HG02610 (cell line): ENCODE measurements around the gene NFYC.

ENCODE experiments used
- ATAC-seq: cut with Tn5 transposase; IDR thresholded peaks from one replicate; pipeline ENCODE4 v1.9.1; 2021; ENCODE audit warnings: mild to moderate bottlenecking, moderate library complexity; ENCODE audit not compliant: unreplicated experiment

NFYC gene

DNA sequence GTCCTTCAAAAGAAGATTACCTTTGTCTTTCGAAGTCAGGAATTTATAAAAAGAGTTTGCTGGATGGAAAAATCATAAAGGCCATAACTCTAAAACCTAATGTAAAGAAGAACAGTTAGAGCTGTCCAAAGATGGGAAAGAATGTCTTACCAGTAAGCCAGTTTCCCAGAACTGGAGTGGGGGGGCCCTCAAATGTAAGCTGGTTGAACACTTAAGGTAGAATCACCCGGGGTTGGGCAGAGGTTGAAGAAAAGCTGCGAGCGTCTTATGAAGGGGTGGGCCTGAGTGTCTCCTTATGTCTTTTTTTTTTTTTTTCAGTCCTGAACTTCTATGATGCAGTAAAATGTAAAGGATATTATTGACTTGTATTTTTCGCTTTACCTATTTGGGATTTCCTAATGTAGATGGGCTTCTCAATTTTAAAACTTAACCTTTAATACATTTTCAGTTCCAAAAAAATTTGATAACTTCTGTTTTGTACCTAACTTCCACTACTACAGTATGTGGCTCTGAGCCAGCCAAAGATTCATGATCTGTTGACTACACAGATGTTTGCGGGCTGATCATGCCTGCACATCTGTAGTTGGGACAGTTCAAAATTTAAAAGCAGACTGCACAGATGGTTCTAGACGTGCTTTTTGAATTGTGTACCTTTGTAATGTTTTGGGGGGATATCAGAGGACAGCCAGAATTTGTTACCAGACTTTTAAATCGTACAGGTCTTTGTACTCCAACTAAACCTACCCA, 43.6 kb downstream of the NFYC start:
- ATAC-seq: no peak

DNA sequence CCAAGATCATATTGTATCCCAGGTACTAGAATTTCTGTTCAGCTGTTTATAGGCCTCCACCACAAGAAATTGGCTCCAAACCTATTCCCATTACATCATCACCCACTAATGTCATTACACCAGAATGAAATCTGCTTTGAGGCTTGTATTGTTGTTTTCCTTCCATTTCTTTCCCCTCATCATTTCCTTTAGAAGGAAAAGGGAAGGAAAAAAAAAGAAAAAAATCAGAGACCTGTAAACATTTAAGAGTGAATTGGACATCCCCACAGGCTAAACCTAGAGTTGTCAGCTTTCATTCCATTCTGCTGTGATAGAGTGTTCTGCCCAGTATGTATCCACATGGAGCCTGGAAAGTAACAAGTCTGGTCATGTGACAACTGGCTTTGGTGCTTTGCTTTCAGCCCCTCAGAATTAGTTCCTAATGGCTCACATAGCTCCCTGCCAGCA, 44.6 kb downstream of the NFYC start:
- ATAC-seq: no peak

DNA sequence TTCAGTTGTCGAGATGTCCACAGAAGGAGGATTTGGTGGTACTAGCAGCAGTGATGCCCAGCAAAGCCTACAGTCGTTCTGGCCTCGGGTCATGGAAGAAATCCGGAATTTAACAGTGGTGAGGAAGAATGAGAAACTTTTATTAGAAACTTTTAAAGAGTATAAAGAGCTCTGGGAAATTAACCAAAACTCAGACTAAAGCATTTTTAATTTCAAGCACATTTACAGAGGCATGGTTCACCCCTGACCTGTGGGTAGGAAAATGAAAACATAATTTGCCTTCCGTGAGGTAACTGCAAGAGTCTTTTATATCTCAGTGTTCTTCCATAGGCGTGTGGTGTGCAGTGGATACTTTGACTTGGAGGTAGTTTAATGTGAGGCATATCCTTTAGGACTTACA, 47.3 kb downstream of the NFYC start:
- no peak for ATAC-seq

DNA sequence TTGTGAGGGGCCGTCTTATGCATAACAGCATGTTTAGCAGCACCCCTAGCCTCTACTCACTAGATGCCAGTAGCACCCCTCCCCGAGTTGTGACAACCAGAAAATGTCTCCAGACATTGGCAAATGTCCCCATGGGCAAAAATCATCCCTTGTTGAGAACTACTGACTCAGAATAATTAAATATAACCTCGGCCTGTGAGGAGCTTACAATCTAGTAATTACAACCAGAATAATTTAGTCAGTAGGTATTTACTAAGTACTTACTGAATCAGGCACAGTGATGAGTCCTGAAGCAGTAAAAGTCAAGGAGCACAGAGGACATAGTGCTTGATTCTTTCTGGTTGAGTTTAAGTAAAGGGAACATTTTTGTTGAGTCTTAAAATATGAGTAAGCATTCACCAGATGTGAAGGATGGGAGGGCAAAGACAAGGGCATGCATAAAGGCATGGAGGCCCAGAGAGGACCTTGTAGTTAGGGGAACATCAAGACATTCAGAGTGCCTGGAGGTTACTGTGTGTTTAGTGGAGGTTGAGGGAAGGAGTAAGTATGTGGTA, 48.0 kb downstream of the NFYC start:
- no peak for ATAC-seq

DNA sequence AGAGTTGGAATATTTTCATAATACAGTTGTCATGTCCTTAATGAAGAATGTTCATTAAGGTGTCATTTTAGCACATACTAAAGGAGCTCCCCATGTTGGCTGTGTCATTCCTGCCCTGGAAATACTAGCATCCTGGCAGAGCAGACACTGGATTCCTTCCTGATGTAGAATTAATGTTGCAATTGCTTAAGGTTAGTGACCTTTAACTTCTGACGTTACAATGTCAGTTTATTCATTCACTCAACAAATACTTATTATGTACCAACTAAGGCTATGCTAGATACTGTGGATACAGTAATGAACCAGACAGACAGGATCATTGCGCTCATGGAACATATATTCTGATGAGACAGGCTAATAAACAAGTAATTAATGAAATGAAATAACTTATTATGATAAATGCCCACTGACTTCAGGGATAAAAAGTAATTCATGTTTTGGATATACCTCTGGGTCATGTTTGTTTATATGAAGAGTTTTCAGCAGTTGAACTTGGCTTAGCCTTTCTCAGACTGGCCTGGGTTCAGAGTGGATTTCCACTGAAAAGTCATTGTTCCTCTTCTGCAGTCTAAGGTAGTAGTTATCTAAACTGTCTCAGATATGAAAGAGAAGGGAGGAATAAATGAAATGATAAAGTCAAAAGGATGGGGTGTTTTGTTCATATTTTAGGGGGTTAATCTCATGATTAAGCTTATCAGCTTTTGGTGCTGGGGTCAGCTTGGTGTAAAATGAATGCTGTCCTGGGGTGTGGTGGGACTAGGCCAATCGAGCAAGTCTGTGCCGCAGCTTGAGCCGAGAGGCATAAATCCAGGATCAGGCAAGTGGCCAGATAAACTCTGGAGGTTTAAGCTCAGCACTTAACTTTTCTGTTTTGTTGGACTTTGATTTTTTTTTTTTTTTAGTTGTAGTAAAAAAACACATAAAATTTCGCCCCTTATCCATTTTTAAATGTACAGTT, 48.8 kb downstream of the NFYC start:
- ATAC-seq: no peak

DNA sequence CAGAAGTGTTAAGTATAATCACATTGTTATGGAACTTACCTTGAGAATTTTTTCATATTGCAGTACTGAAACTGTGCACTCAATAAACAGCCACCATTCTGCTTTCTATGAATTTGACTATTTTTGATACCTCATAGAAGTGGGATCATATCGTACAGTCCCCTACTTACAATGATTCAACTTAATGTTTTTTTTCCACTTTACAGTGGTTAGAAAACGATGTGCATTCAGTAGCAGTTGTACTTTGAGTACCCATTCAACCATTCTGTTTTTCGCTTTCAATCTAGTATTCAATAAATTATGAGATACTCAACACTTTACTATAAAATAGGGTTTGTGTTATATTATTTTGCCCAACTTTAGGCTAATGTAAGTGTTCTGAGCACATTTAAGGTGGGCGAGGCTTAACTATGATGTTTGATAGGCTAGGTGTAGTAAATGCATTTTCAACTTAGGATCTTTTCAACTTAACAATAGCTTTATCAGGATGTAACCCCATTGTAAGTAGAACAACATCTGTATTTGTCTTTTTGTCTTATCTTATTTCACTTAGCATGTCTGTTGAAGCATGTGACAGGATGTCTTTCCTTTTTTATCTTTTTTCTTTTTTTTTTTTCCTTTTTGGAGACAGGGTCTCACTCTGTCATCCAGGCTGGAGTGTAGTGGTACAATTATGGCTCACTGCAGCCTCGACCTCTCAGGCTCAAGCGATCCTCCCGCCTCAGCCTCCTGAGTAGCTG, 49.7 kb downstream of the NFYC start:
- ATAC-seq: no peak

DNA sequence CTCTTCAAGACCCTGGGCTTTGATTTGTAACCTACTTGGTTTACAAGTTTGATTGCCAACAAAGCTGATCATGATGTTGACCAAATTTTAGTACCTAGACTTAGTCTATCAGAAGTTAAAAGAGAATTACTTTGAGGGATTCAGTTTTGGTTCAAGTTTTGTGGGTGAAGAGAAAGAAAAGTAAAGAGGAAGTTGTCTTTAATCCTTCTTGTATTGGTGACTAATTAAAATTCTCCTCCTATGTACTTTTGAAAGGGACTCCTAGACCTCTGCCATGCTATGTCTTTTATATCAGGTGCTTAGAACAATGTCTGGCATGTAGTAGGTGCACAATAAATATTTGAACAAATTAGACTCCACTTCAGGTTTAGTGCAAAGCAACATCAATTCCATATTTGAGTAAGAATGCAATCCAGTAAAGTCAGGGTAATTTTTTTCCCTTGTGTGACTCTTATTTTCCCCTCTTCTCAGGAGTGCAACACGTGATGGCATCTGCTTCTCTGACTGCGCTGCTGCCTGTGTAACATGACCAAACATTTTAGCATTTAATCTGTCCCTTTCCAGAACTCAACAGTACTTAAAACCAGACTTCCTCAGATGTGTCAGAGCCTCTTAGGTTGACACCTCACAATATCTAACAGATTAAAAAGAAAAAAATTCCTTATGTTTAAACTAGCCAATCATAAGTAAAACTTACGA, 51.0 kb downstream of the NFYC start:
- no peak for ATAC-seq

DNA sequence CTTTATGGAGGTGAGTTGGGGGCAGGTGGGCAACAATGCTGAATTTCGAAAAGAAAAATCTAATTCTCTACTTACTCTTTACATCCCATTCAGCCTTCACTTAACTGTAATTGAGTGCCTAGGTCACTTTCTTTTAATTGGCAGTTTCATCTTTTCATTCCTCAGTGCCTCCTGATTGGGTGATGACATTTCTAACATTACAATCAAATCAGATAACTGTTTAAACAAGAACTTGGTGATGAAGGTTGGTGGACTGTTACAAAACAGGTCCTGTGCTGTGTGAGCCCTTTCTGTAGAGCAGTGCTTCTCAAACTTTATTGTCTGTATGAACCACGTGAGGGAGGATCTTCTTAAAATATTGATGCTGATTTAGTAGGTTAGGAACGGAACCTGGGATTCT, 51.9 kb downstream of the NFYC start:
- no peak for ATAC-seq

DNA sequence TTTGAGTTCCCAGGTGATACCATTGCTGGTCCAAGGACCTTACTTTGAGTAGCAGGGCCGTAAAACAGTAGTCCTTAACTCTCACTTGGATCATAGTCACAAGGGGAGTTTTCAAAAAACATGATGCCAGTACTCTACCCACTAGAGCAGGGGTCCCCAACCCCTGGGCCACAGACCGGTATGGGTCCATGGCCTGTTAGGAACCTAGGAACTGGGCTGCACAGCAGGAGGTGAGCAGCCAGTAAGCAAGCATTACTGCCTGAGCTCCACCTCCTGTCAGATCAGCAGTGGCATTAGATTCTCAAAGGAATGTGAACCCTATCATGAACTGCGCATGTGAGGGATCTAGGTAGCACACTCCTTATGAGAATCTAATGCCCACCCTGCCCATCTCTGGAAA, 52.4 kb downstream of the NFYC start:
- ATAC-seq: no peak

DNA sequence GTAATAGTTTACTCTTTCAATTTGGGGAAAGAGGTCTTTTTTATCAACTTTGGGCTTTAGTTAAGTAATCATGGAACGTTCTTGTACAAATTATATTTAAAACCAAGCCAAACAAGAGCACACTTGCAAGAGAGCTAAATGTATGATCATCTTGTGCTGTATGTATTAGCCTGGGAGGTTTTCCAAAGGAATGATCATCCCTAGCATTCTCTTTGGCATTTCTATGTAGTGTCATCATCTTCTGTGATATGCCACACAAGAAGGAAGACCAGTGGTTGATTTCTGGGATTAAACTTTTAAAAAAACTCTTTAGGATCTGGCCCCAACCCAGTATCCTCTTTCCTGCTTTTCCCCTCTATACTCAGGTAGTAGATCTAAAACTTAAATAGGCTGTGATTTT, 53.7 kb downstream of the NFYC start:
- ATAC-seq: no peak

DNA sequence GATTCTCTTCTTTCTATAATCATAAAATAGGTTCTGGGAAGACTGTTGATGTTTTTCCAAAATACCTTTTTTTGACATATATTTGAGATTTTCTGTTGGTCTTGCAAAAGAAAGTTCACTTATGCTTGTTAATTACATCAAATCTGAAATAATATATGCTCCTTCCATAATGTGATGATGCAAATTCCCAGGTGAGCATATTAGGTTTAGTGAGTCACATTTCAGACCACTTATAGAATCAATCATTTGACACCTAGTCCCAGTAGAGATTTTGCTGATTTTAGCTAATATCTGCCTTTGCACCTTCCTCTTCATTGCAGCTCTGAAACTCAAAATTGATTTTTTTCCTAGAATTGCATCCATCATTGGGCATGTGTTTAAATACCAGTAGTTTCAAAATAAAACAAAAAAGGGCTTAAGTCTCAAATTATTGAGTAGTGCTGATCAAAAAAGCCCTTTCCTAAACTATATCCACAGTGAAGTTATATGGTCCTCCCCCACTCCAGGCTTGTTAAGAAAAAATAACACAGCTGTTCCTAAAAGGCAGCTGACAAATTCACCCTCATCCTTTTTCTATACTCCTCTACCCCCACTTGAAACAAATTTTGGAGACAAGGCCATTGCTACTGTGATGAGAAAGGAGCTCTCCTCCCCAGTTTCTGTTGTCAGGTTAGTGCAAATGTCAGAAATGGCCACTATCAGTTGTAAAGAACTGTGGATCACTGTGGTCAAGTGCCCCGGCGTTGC, 55.0 kb downstream of the NFYC start:
- no peak for ATAC-seq

DNA sequence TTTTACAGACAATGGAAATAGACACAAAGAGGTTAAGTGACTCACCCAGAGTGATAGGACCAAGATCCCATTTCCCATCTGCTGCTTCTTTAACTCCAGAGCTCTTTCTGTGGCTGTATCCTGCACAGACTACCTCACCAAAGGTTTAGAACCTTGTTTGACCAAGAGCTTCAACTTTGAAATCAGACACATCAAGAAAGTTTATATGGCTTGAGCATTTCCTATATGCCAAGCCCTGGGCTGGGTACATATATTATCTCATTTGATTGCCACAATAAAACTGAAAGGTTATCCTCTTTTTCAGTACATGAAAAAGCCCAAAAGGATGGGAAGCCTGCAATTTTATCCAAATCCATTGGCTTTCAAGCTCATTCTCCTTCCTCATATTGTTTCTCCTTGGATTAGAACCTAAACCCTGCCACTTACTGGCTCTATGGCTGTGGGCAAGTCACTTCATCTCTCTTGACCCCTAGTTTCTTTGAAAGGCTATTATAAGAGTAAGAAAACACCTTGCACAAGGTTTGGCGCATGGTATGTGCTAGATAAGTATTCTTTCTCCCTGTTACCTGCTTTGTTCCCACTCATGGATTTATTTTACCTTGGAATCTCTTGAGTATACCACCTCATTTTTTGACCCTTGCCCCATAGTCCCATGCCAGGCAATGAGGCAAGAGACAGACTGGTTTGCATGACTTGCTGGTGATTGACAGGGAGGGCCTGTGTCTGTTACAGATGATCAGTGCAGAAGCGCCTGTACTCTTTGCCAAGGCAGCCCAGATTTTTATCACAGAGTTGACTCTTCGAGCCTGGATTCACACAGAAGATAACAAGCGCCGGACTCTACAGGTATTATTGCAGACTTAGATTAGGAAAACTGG, 57.6 kb downstream of the NFYC start:
- ATAC-seq: no peak

DNA sequence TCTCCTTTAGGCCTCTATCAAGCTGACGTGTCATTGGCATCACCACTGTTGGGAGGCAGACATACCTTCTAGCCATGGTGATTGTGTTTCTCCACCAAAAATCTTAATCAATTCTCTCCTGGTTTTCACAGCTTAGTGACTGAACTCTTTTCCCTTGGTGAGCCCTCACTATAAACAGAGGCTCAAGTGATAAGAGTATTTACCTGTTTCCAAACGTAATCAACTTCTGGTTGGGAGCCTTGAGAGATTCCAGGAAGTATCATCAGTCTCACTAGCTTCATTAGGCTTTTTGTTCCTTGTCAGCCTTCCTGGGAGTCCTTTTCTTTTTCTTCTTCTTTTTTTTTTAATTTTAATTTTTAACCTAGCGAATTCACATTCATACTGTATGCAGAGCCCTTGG, 58.3 kb downstream of the NFYC start:
- no peak for ATAC-seq

DNA sequence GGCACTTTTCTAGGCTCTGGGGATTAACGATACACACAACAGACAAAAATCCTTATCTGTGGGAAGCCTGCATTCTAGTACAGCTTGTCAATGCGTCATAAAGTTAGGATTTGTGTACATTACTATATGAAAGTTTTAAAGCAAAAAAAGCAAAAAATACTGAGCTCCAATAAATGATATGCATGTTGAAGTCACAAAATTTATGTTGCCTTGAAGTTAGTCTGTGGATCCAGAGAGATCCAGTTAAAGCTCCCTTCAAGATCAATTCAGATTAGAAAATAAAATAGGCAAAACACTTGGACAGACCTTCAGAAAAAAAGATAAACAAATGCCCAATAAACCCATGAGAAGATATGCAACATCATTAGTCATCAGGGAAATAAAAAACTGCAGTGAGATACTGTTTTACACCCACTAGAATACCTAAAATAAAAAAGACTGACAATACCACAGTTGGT, 59.0 kb downstream of the NFYC start:
- no peak for ATAC-seq

DNA sequence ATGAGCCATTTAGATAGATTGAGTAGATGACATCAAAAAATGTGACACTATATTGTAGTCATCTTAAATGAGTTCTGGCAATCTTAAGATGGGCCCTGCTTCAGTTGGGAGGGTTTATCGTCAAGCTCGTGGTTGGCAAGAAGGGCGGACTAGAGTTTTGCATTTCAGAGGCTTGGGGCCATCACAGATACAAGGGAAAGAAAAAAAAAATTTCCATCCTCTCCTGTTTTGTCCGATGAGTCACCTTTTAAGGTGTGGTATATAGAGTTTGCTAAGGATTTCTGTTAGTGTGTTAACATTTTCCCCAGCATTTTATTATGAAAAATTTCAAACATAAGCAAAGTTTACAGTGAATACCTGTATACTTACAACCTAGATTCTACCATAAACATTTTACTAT, 60.3 kb downstream of the NFYC start:
- ATAC-seq: no peak

DNA sequence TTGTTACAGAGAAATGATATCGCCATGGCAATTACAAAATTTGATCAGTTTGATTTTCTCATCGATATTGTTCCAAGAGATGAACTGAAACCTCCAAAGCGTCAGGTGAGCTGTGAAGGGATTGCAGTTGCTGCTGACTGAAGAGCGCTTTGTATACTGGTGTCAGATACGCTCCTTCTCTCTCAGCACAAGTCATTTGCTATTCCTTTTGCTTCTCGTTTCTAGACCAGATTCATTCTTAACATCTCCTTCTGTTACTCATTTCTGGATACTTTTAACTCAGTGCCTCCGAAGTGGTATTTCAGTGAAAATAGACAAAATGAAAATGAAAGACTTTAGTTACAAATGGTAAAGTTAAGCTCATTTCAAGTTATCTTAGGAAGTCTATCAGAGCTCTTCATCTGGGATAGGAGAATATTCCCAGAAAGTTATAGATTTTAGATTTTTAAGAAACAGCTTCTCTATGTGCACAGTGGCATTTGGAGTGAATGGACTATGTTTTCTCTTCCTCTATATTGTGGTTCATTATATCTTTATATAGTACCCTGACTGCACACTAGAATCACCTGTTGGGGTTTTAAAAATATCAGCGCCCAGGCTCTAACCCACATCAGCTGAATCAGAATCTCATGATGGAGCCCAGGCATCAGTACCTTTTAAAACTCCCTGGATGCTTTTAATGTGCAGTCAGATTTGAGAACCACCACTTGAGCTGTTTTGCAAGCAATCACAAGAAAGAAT, 61.8 kb downstream of the NFYC start:
- peak; percentile 72 for ATAC-seq

DNA sequence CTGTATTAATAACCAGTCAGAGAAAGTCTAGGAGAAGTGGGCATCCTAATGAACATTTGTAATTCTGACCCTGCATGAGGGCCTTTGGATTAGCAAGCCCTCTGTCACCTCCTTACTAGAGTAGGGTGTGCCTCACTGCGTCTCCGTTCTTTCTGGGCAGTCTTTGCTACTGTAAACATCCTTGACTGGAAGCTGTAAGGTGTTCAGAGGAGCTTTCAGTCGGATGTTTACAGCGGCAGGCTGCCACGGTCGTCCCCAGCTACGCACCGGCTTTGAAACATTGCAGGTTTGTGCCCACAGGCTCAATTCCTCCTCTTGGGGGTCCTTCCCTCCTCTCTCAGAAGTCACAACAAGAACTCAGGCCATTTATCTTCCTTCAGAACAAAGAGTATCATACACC, 62.7 kb downstream of the NFYC start:
- ATAC-seq: no peak

DNA sequence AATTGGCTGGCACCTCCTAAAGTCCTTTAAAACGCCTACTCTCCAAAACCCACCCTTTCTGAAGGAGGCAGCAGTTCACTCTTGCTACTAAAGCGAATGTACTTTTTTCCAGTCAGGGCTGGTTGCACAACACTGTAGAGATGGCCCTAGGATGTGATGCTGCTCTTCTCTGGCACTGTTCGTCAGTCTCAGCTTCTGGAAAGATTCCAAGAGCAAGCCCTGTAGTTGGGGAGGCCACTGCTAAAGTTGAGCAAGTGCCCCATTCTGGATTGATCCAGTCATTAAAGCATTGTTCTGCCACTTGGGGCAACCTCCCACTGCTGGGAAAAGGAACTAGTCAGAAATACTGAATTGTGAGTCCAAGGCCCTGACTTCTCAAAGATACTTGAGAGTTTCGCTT, 63.6 kb downstream of the NFYC start:
- ATAC-seq: no peak
